Mononuclear cell (primary cell): Measurements from ENCODE around the gene TSPYL2. TPM values are rescaled to one million over a fixed set of nuclear protein-coding genes. Genes with fewer than 3 reads are reported as not detected.

ENCODE experiments used
- H3K27me3 ChIP-seq: 2 replicates; pipeline ENCODE4 v1.6.0; 2011; ENCODE audit warnings: low read length, control low read depth; ENCODE audit not compliant: insufficient read depth
- H3K4me1 ChIP-seq: 2 replicates; pipeline ENCODE4 v1.5.1; 2011; ENCODE audit warnings: mild to moderate bottlenecking, low read length, control low read depth; ENCODE audit not compliant: insufficient read depth
- H3K4me3 ChIP-seq: 2 replicates; pipeline ENCODE4 v1.5.1; 2011; ENCODE audit warnings: mild to moderate bottlenecking, low read length, moderate library complexity
- H3K9me3 ChIP-seq: 2 replicates; pipeline ENCODE4 v1.5.1; 2011; ENCODE audit warnings: low read depth, mild to moderate bottlenecking, control low read depth, low read length
- total RNA-seq: library from RNA; depleted of rRNA; stranded (reverse); fragments of >200 nt; gene quantifications from one replicate; pipeline ENCODE4 v1.2.3, GENCODE V29; 2012

Gene TSPYL2
- total RNA-seq: 93.8 TPM

- peaks cover 11% of the 10 kb centered on the region for H3K4me1 ChIP-seq
- H3K27me3 ChIP-seq: no peaks in the 10 kb centered on the region
- peak within 1 kb of the TSS; percentile 47 for H3K4me3 ChIP-seq
- no peaks in the 10 kb centered on the region for H3K9me3 ChIP-seq
Observed at GRCh38 chrX:53081925-53082772, at the start of gene TSPYL2. Gene TSPYL2, plus strand, starts transcription at chrX:53082367. Its CDS starts 132 bp downstream, at chrX:53082499.

- no peaks in the 10 kb centered on the region for H3K4me1 ChIP-seq
Observed at GRCh38 chrX:53036149-53036548, 46.0 kb upstream of the TSPYL2 start.

GRCh38 chrX:53039236-53039635 is 42.9 kb upstream of the TSPYL2 start:
- H3K27me3 ChIP-seq: no peaks in the 10 kb centered on the region
- no peaks in the 10 kb centered on the region for H3K4me1 ChIP-seq
- no peak overlapping the region for H3K4me3 ChIP-seq
- no peaks in the 10 kb centered on the region for H3K9me3 ChIP-seq

More at GRCh38 chrX:53036149-53036548, 46.0 kb upstream of the TSPYL2 start:
- Histone ChIP-seq H3K9me3 (no peaks in the 10 kb centered on the region), H3K27me3 (no peaks in the 10 kb centered on the region), H3K4me3 (no peak overlapping the region)

GRCh38 chrX:53044995-53045394 is 37.2 kb upstream of the TSPYL2 start:
- no peaks in the 10 kb centered on the region for H3K4me1 ChIP-seq
- no peaks in the 10 kb centered on the region for H3K9me3 ChIP-seq
- H3K27me3 ChIP-seq: no peaks in the 10 kb centered on the region
- no peak overlapping the region for H3K4me3 ChIP-seq

GRCh38 chrX:53047228-53047627 is 34.9 kb upstream of the TSPYL2 start:
- Histone ChIP-seq H3K4me3 (no peak overlapping the region), H3K27me3 (no peaks in the 10 kb centered on the region), H3K9me3 (no peaks in the 10 kb centered on the region), H3K4me1 (no peaks in the 10 kb centered on the region)

- H3K4me3 ChIP-seq: no peak within 1 kb of the TSS
- H3K4me1 ChIP-seq: no peaks in the 10 kb centered on the region
- no peaks in the 10 kb centered on the region for H3K27me3 ChIP-seq
- H3K9me3 ChIP-seq: no peaks in the 10 kb centered on the region
Observed at GRCh38 chrX:53048169-53049126, 33.7 kb upstream of the TSPYL2 start, which contains the start of gene GPR173. Gene GPR173, plus strand, starts transcription at chrX:53048789. Its CDS starts 27,833 bp downstream, at chrX:53076622.

GRCh38 chrX:53049127-53049517 is 33.0 kb upstream of the TSPYL2 start:
- no peaks in the 10 kb centered on the region for H3K9me3 ChIP-seq
- no peak overlapping the region for H3K4me3 ChIP-seq
- H3K4me1 ChIP-seq: no peaks in the 10 kb centered on the region
- H3K27me3 ChIP-seq: no peaks in the 10 kb centered on the region

GRCh38 chrX:53050841-53051240 is 31.3 kb upstream of the TSPYL2 start:
- H3K9me3 ChIP-seq: no peaks in the 10 kb centered on the region

GRCh38 chrX:53055244-53055849 is 26.8 kb upstream of the TSPYL2 start:
- Histone ChIP-seq H3K9me3 (no peaks in the 10 kb centered on the region), H3K4me1 (no peaks in the 10 kb centered on the region), H3K27me3 (no peaks in the 10 kb centered on the region), H3K4me3 (no peak overlapping the region)

More at GRCh38 chrX:53050841-53051240, 31.3 kb upstream of the TSPYL2 start:
- Histone ChIP-seq H3K4me1 (no peaks in the 10 kb centered on the region), H3K27me3 (no peaks in the 10 kb centered on the region), H3K4me3 (no peak overlapping the region)

GRCh38 chrX:53056292-53056691 is 25.9 kb upstream of the TSPYL2 start:
- Histone ChIP-seq H3K4me3 (no peak overlapping the region), H3K4me1 (no peaks in the 10 kb centered on the region), H3K9me3 (no peaks in the 10 kb centered on the region), H3K27me3 (no peaks in the 10 kb centered on the region)

GRCh38 chrX:53065104-53065503 is 17.1 kb upstream of the TSPYL2 start:
- H3K9me3 ChIP-seq: no peaks in the 10 kb centered on the region

GRCh38 chrX:53071064-53071463 is 11.1 kb upstream of the TSPYL2 start:
- Histone ChIP-seq H3K4me1 (peaks cover 14% of the 10 kb centered on the region), H3K9me3 (no peaks in the 10 kb centered on the region), H3K4me3 (no peak overlapping the region), H3K27me3 (no peaks in the 10 kb centered on the region)

More at GRCh38 chrX:53065104-53065503, 17.1 kb upstream of the TSPYL2 start:
- no peaks in the 10 kb centered on the region for H3K27me3 ChIP-seq
- H3K4me3 ChIP-seq: no peak overlapping the region
- H3K4me1 ChIP-seq: peaks cover 6% of the 10 kb centered on the region

GRCh38 chrX:53071604-53072417 is 10.4 kb upstream of the TSPYL2 start:
- H3K4me1 ChIP-seq: peaks cover 14% of the 10 kb centered on the region
- no peaks in the 10 kb centered on the region for H3K27me3 ChIP-seq
- no peaks in the 10 kb centered on the region for H3K9me3 ChIP-seq
- H3K4me3 ChIP-seq: peak overlapping the region; percentile 35
